HL-60/S4 treated with phorbol 12-myristate 13-acetate at 8.2 ng/mL for 4 days and 3 days (cell line): ENCODE results near the gene ASXL1.

Experiments used
- in situ Hi-C: fragments of 300-500 bp; cut with MboI; formaldehyde crosslinking; loops from 2 replicates; pipeline ENCODE4 v1.15.0; 2022; ENCODE audit warnings: low sequenced_read_pairs

Gene ASXL1

GRCh38 chr20:32437391-32438074 lies 79.4 kb downstream of the ASXL1 start:
- in situ Hi-C loops, result no loop called here

- in situ Hi-C loops, result no loop called here
These were observed 80.3 kb downstream of the ASXL1 start for GRCh38 chr20:32438331-32438858.

- in situ Hi-C loops, result no loop called here
These were observed 81.2 kb downstream of the ASXL1 start for GRCh38 chr20:32439132-32439829.

GRCh38 chr20:32440069-32440757 lies 82.1 kb downstream of the ASXL1 start:
- in situ Hi-C loops, result no loop called here

DNA sequence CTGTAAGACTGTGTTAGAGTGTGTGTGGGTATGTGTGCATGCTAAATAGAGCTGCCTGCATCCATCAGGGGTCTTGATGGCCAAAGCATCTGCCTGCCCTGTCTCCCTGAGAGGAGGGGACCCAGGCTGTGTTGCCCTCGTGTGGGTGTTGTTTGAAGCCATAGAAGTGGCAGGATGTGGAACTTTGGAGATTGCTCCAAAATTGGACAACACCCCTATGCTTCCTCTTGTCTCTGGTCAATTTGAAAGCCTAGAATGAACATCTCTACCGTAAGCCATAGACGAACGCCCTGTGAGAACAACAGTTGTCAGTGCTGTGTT lies 82.6 kb downstream of the ASXL1 start:
- in situ Hi-C loops, result no loop called here

DNA sequence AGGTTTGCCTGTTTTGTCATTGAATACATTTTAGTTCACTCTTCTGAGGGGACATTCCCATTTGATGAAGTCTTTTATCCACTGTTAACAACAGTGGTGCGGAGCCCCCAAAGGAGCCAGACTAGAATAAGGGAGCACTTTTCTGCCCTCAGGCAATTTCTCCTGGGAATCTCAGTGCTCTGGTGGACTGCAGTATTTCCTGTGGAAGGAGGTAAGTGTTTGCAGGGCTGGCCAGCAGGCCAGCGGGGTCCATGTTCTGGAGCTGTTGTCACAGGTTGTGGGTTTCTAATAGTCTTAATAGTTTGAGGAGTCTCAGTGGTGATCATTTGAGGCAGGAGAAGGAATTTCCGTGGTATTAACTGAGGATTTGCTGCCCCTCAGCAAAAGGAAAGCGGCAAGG lies 83.5 kb downstream of the ASXL1 start:
- in situ Hi-C loops, result no loop called here

- in situ Hi-C loops, result no loop called here
These were observed 84.7 kb downstream of the ASXL1 start for GRCh38 chr20:32442630-32443373.

- in situ Hi-C loops, result no loop called here
These were observed 85.3 kb downstream of the ASXL1 start for GRCh38 chr20:32443386-32443974.

DNA sequence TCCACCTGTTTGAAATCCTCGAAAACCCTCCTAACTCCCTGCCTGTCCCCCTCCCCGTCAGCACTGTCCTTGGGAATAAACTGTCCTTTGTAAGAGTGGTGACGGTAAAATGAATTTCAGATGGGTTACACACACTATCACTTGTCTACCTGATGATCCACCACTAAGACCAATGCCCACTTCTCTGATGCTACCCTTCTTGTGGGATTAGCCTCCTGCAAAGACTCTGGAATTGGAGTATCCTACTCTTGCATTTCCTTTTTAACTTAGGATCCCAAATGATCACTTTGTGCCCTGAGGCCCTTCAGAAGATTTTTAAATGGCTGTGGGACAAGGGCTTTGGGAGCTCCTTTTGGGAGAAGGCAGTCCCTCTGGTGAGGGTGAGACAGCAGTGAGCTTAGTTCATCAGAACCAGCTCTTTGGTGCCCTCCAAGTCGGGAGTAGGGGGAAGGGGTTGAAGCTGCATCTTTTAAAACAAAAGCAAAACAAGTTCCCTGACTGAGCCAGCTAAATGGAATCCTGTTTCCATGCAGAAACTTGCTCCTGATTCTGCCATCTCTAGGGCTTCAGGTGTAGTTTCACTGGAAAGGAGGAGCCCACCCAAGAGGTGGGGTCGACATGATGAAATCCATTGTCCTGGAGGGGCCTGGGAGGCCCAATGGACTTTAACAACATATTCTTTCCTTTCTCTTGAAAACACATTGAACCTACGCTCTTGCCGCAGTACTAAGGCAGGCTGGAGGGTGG lies 86.5 kb downstream of the ASXL1 start:
- in situ Hi-C loops, result no loop called here

- in situ Hi-C loops, result no loop called here
These were observed 87.6 kb downstream of the ASXL1 start for GRCh38 chr20:32445539-32446273.

DNA sequence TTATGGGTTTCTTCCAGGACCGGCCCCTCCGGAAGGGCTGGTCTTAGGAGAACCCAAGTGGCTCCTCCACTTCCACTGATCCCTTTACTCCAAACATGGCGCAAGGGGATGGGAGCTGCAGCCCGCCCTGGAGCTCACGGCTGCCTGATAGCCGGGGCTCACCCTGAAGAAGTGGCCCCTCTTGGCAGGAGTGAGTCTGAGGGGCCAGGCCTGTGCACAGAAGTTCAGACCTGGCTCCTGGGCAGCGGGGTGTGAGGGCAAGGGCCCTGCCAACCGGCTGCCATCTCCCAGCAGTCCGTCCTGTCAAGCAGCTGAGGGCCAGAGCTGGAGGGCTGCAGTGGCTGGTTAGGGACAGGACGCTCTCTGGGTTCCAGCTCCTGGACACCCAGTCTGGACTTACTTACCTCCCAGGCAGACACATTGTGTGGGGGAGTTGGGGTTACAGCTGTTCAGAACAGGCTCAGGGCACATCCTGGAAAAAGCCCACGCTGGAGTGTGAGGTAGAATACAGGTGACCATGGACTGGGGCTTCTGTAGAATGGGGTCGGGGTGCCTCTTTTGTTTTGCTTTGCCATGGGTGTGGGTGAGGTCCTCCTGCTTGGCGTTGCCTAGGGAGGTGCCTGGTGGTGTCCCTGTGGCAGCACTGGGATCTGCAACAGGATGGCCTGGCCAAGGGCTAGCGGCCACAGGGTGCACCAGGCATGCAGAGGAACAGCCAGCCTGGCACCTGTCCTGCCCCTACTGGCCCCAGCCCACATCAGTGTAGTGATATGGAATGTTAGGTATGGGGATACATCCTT lies 88.4 kb downstream of the ASXL1 start:
- in situ Hi-C loops, result no loop called here

DNA sequence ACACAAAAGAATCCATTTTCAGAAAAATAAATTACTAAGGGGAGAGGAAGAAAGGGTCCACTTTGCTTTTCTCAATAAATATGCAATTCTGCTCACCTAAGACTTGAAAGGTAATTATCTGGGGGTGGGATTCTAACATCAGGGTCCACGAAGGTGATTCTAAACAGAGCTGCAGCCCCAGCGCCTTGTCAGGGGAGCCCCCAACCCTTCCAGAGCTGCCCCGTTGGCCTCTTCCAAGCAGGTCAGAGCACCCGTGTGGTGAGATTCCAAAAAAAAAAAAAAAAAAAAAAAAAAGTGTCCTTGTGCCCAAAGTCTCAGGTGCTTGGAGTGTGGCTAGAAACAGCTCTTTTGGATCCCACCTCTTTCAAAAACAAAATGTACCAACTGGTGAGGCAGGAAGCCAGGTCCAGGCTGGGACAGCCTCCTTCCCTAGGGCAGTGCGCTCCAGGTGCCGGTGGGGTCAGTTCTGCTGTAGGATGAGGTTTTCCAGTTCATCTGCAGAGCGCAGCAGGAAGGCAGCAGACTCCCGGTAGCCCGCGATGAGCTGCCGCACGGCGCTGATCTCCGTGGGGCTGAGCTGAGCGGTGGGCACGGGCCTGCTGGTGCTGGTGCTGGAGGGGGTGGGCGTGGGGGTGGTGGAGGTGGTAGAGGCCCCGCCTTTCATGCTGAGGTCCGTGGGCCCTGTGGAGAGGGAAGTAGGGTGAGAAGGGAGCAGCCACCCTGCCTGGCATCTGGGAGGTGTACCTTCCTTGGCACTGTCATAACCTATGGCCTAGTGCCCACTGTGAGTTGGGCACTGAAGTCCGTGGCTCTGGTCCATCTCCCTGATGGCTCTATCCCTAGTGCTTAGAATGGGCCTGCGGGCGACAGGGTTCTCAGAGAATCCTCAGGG lies 89.3 kb downstream of the ASXL1 start:
- in situ Hi-C loops, result no loop called here

- in situ Hi-C loops, result no loop called here
These were observed 90.3 kb downstream of the ASXL1 start for GRCh38 chr20:32448306-32449056.

- in situ Hi-C loops, result no loop called here
These were observed 91.1 kb downstream of the ASXL1 start for GRCh38 chr20:32449057-32449889.

- in situ Hi-C loops, result no loop called here
These were observed 91.8 kb downstream of the ASXL1 start for GRCh38 chr20:32449890-32450401.
